GM12878 (cell line): Measurements from ENCODE around the gene DNASE1.

Experiments used
- CHD1 ChIP-seq: IDR thresholded peaks from 2 replicates; pipeline ENCODE4 v1.6.1; 2012; ENCODE audit warnings: low read depth, low read length, improper control_type of control experiment
- CREB1 ChIP-seq: IDR thresholded peaks from 2 replicates; pipeline ENCODE4 v1.6.1; 2012; ENCODE audit warnings: low read depth, mild to moderate bottlenecking, inconsistent platforms
- CTCF ChIP-seq, 3 experiments: IDR thresholded peaks in 2 of 3; conservative IDR thresholded peaks in 1 of 3; 2 replicates each; pipeline ENCODE4 v1.5.1; 2011; ENCODE audit warnings: low read depth in 3 of 3, low read length in 3 of 3, mild to moderate bottlenecking in 3 of 3, control low read depth in 2 of 3, moderate library complexity in 2 of 3, inconsistent platforms in 1 of 3, mixed read lengths in 1 of 3; ENCODE audit not compliant: control insufficient read depth in 2 of 3, insufficient read depth in 1 of 3; ENCODE audit errors: extremely low read depth in 1 of 3
- PAX8 ChIP-seq: fragments of 450-650 bp; IDR thresholded peaks from 2 replicates; pipeline ENCODE4 v1.6.1; 2017; ENCODE audit warnings: mild to moderate bottlenecking, moderate library complexity
- SIX5 ChIP-seq: IDR thresholded peaks from 2 replicates; pipeline ENCODE4 v1.6.1; 2011; ENCODE audit warnings: mild to moderate bottlenecking, low read depth, low read length, moderate library complexity; ENCODE audit not compliant: severe bottlenecking
- WRNIP1 ChIP-seq: IDR thresholded peaks from 2 replicates; pipeline ENCODE4 v1.6.1; 2011; ENCODE audit warnings: low read depth, low read length, improper control_type of control experiment, borderline replicate concordance

GRCh38 chr16:3669082-3669481 is 14.6 kb downstream of the DNASE1 start:
- TF ChIP-seq CTCF (IDR thresholded peaks at IDR 0.05 in 2 of 3, conservative IDR thresholded peaks at IDR 0.05 in 1 of 3; ENCODE audit: control insufficient read depth in 2 of 3, extremely low read depth in 1 of 3, insufficient read depth in 1 of 3, low read depth in 3 of 3, low read length in 3 of 3) (no peak), SIX5 (no peak), PAX8 (no peak), CHD1 (no peak), CREB1 (no peak), WRNIP1 (no peak)
